ENCODE results near the gene RBMS1. TPM values are rescaled to one million over a fixed set of nuclear protein-coding genes. Genes with fewer than 3 reads are reported as not detected.

RBMS1 gene
- total and polyA plus RNA-seq, 4 donors: 7.9 to 23.5 (median 15.5) TPM

- TF ChIP-seq CTCF (IDR thresholded peaks at IDR 0.05; ENCODE audit: low read depth, low read length, missing input control): no peak
Measured at GRCh38 chr2:160268151-160268781, 225.3 kb downstream of the RBMS1 start (continued).

GRCh38 chr2:160267692-160268091, 225.9 kb downstream of the RBMS1 start:
- Histone ChIP-seq H3K27me3 (ENCODE audit: control insufficient read depth in 4 of 4, insufficient read depth in 4 of 4, low read length in 3 of 4) (no peaks in the 10 kb centered on the region), H3K4me3 (ENCODE audit: low read depth in 1 of 3, low read length in 3 of 3) (no peak overlapping the region), H3K36me3 (ENCODE audit: control insufficient read depth in 4 of 4, insufficient read depth in 3 of 4, low read depth in 1 of 4, low read length in 3 of 4) (no peaks in the 10 kb centered on the region), H3K9me3 (ENCODE audit: control insufficient read depth in 4 of 4, low read length in 3 of 4) (no peaks in the 10 kb centered on the region), H3K4me1 (ENCODE audit: control insufficient read depth in 4 of 4, insufficient read depth in 4 of 4, low read length in 3 of 4) (peaks cover 3 to 17% (median 9%) of the 10 kb centered on the region in 4 donors), H3K9ac (ENCODE audit: low read depth in 1 of 2, low read length in 2 of 2) (no peak overlapping the region), H3K27ac (ENCODE audit: low read depth in 1 of 2, low read length in 2 of 2) (no peak overlapping the region)
- TF ChIP-seq REST (IDR thresholded peaks at IDR 0.05) (no peak), GABPA (IDR thresholded peaks at IDR 0.05 in 1 of 2, conservative IDR thresholded peaks at IDR 0.05 in 1 of 2) (no peak), TAF1 (conservative IDR thresholded peaks at IDR 0.05) (no peak), EGR1 (IDR thresholded peaks at IDR 0.05; ENCODE audit: low read depth in 2 of 2) (no peak), FOXA2 (IDR thresholded peaks at IDR 0.05) (no peak)
- WGBS: 92% methylated on average over 1 of the region's 1 CpG
- DNase-seq (ENCODE audit: low spot score): no peak

GRCh38 chr2:160267022-160267421, 226.6 kb downstream of the RBMS1 start:
- 98% methylated on average over 4 of the region's 4 CpGs for WGBS
- no peaks in the 10 kb centered on the region for H3K36me3 ChIP-seq (ENCODE audit: control insufficient read depth in 4 of 4, insufficient read depth in 3 of 4, low read depth in 1 of 4, low read length in 3 of 4)
- no peak overlapping the region for H3K27ac ChIP-seq (ENCODE audit: low read depth in 1 of 2, low read length in 2 of 2)
- DNase-seq (ENCODE audit: low spot score): no peak
- H3K4me1 ChIP-seq (ENCODE audit: control insufficient read depth in 4 of 4, insufficient read depth in 4 of 4, low read length in 3 of 4): peaks cover 3 to 17% (median 9%) of the 10 kb centered on the region in 4 donors
- H3K4me3 ChIP-seq (ENCODE audit: low read depth in 1 of 3, low read length in 3 of 3): no peak overlapping the region
- no peaks in the 10 kb centered on the region for H3K27me3 ChIP-seq (ENCODE audit: control insufficient read depth in 4 of 4, insufficient read depth in 4 of 4, low read length in 3 of 4)
- TF ChIP-seq ZBTB33 (IDR thresholded peaks at IDR 0.05) (no peak), GABPA (IDR thresholded peaks at IDR 0.05 in 1 of 2, conservative IDR thresholded peaks at IDR 0.05 in 1 of 2) (no peak), YY1 (IDR thresholded peaks at IDR 0.05) (no peak), REST (IDR thresholded peaks at IDR 0.05) (no peak), FOXA2 (IDR thresholded peaks at IDR 0.05) (no peak), ATF3 (IDR thresholded peaks at IDR 0.05) (no peak), TAF1 (conservative IDR thresholded peaks at IDR 0.05) (no peak)
- no peak overlapping the region for H3K9ac ChIP-seq (ENCODE audit: low read depth in 1 of 2, low read length in 2 of 2)
- H3K9me3 ChIP-seq (ENCODE audit: control insufficient read depth in 4 of 4, low read length in 3 of 4): no peaks in the 10 kb centered on the region
